TTC549 (cell line): Measurements from ENCODE around the gene SIT1.

Experiments used
- FAIRE-seq: peaks from 2 replicates; lab custom pipeline; 2012; peaks lifted over from hg19 to GRCh38; lab: Jason Lieb, UNC

SIT1 gene

GRCh38 chr9:35650341-35651158, at the start of gene SIT1:
Gene SIT1 (minus strand): TSS chr9:35650931. CDS start chr9:35650853, 78 bp downstream.
- no peak for FAIRE-seq

GRCh38 chr9:35700031-35700430, 49.3 kb upstream of the SIT1 start:
- FAIRE-seq = no peak

- FAIRE-seq = no peak
Observed at GRCh38 chr9:35698231-35698630, 47.5 kb upstream of the SIT1 start.

- FAIRE-seq = no peak
Observed at GRCh38 chr9:35697486-35697885, 46.8 kb upstream of the SIT1 start.

- no peak for FAIRE-seq
Observed at GRCh38 chr9:35696520-35697215, 45.9 kb upstream of the SIT1 start.

GRCh38 chr9:35695943-35696401, 45.2 kb upstream of the SIT1 start:
- FAIRE-seq = no peak

- no peak for FAIRE-seq
Observed at GRCh38 chr9:35691757-35692301, 41.1 kb upstream of the SIT1 start.

- FAIRE-seq = no peak
Observed at GRCh38 chr9:35691334-35691650, 40.6 kb upstream of the SIT1 start.

- no peak for FAIRE-seq
Observed at GRCh38 chr9:35690614-35691333, 40.0 kb upstream of the SIT1 start.

GRCh38 chr9:35690294-35690613, 39.5 kb upstream of the SIT1 start:
- FAIRE-seq = no peak

- FAIRE-seq = no peak
Observed at GRCh38 chr9:35689542-35690293, 39.0 kb upstream of the SIT1 start, which contains the start of gene TPM2. Gene TPM2 (minus strand): TSS chr9:35689925. CDS start chr9:35689817, 108 bp downstream.

GRCh38 chr9:35688558-35689541, 38.1 kb upstream of the SIT1 start:
- no peak for FAIRE-seq

GRCh38 chr9:35687972-35688557, 37.3 kb upstream of the SIT1 start:
- FAIRE-seq = no peak

- FAIRE-seq = no peak
Observed at GRCh38 chr9:35687306-35687705, 36.6 kb upstream of the SIT1 start.

- no peak for FAIRE-seq
Observed at GRCh38 chr9:35686222-35687203, 35.8 kb upstream of the SIT1 start.

GRCh38 chr9:35685506-35685905, 34.8 kb upstream of the SIT1 start:
- FAIRE-seq = no peak

- FAIRE-seq = no peak
Observed at GRCh38 chr9:35684921-35685320, 34.2 kb upstream of the SIT1 start.

GRCh38 chr9:35683323-35683722, 32.6 kb upstream of the SIT1 start:
- FAIRE-seq = no peak
